Spleen (tissue), 7 donors: ENCODE results near the gene SYAP1.

ENCODE experiments used
- POLR2A ChIP-seq, 3 donors: fragments of 450-650 bp; IDR thresholded peaks; one replicate each; pipeline ENCODE4 v1.5.1; 2017; ENCODE audit warnings: antibody characterized with exemption in 3 of 3, mild to moderate bottlenecking in 1 of 3
- TF ChIP-seq, protein P1 (sequence below), 11 experiments: fragments of 200-600 bp in 7 of 11; fragments of 450-650 bp in 4 of 11; sonication (generic) in 4 of 11; IDR thresholded peaks in 8 of 11; conservative IDR thresholded peaks in 3 of 11; 1 replicate in 7 of 11; 2 replicates in 4 of 11; pipeline versions ENCODE4 v1.4.0 to v1.8.0; 2016 to 2021; ENCODE audit warnings: antibody characterized with exemption in 11 of 11, inconsistent platforms in 4 of 11, mild to moderate bottlenecking in 1 of 11
- donor health status: DM: no; HTN: no; CAD: no; lungs with moderate emphysema.
- donor health status: DM: no; HTN: no; CAD: no.
- donor health status: DM: no; HTN: no; CAD: no.

DNA sequence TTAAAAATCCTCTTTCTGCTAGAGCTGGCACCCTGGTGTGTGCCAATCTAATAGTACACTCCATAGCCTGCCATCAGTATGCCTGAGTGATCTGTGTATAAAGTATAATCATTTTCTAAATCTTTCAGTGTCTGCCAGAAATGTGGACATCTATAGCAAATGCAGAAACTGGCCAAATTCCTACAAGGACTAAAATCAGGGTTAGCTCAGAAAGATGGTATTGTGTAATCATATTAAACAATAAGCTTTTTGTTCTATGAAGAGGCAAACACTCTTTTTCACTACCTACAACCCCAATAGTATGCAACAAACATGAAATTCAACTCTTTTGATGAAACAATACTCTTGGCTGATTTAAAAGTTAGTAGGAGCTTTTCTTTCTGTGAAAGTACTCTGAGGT is 59.1 kb downstream of the SYAP1 start:
- TF ChIP-seq, protein P1, sequence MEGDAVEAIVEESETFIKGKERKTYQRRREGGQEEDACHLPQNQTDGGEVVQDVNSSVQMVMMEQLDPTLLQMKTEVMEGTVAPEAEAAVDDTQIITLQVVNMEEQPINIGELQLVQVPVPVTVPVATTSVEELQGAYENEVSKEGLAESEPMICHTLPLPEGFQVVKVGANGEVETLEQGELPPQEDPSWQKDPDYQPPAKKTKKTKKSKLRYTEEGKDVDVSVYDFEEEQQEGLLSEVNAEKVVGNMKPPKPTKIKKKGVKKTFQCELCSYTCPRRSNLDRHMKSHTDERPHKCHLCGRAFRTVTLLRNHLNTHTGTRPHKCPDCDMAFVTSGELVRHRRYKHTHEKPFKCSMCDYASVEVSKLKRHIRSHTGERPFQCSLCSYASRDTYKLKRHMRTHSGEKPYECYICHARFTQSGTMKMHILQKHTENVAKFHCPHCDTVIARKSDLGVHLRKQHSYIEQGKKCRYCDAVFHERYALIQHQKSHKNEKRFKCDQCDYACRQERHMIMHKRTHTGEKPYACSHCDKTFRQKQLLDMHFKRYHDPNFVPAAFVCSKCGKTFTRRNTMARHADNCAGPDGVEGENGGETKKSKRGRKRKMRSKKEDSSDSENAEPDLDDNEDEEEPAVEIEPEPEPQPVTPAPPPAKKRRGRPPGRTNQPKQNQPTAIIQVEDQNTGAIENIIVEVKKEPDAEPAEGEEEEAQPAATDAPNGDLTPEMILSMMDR (IDR thresholded peaks at IDR 0.05 in 8 of 11, conservative IDR thresholded peaks at IDR 0.05 in 3 of 11) = no peak
- TF ChIP-seq POLR2A (IDR thresholded peaks at IDR 0.05) = no peak
